ENCODE results near the gene MAP7. TPM values are rescaled to one million over a fixed set of nuclear protein-coding genes. Genes with fewer than 3 reads are reported as not detected.
"Not testable (repeated sequence)": the region's sequence is repeated elsewhere in the genome, so short reads cannot be mapped to it uniquely, and the experiment has no call there.

Gene MAP7
- total RNA-seq, 1 experiment from 2014 or later: 7.8 TPM

DNA sequence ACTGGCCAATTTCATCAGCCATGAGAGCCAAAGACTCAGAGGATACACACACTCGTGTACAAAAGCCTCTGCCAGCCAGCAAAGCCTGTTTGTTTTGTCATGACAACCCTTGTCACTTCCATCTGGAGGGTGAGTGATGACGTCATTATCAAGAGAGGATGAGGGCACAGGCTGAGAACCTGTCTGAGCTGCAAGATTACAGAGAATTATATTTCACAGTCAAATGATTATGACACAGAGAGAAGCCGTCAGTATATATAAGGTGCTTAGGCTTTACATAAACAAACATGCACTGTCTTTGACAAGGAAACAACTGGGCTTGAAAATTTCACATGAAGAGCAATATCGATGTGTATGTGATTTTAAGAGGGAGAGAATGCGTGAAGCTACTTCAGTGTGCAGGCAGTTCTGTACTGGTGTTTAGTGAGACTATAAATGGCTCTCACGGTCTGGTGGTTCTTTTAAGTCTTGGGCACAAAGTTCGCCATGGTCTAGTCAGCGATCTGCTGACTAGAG, 224.1 kb downstream of the MAP7 start:
- DNase-seq: no peak
- H3K36me3 ChIP-seq (replicated peaks; ENCODE audit: control insufficient read depth, insufficient read depth, low read length): no peaks in the 10 kb centered on the region
- no peaks in the 10 kb centered on the region for H3K27me3 ChIP-seq (ENCODE audit: control insufficient read depth, insufficient read depth, low read length)
- no peak overlapping the region for H3K4me3 ChIP-seq (ENCODE audit: insufficient read depth, low read depth, low read length)

DNA sequence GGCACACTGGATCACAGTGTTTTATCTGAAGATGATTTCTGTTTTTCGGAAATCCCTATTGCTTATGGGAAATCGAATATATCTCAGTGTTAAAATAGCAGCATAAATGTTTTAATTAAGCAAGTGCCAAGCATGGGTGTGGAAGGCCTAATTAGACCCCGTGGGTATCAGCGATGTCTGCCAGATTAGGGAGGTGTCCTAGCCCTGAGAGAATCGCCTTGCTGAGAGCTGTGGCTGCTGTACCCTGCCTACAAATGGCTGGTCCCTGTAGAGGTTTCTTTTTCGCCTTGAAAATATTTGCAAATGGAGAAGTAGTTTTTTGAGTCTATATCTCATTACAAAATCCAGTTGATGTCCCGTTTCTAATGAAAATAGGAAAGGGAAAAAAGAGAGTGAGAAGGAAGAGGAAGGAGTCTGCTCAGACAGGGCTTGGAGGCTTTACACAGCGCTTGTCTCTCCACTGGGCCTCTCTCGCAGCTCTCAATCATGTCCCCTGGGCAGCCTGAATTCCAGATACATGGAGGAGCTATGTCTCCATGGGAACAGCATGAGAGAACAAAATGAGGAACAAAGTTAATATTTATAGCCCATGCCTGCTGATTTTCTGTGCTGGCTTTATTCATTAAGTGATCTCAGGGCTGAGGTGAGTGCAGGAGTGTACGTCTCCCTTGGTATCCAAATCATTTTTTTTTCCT, 225.4 kb downstream of the MAP7 start:
- Histone ChIP-seq H3K36me3 (replicated peaks; ENCODE audit: control insufficient read depth, insufficient read depth, low read length) (no peaks in the 10 kb centered on the region), H3K27me3 (ENCODE audit: control insufficient read depth, insufficient read depth, low read length) (no peaks in the 10 kb centered on the region), H3K4me3 (ENCODE audit: insufficient read depth, low read depth, low read length) (no peak overlapping the region)
- DNase-seq: no peak

DNA sequence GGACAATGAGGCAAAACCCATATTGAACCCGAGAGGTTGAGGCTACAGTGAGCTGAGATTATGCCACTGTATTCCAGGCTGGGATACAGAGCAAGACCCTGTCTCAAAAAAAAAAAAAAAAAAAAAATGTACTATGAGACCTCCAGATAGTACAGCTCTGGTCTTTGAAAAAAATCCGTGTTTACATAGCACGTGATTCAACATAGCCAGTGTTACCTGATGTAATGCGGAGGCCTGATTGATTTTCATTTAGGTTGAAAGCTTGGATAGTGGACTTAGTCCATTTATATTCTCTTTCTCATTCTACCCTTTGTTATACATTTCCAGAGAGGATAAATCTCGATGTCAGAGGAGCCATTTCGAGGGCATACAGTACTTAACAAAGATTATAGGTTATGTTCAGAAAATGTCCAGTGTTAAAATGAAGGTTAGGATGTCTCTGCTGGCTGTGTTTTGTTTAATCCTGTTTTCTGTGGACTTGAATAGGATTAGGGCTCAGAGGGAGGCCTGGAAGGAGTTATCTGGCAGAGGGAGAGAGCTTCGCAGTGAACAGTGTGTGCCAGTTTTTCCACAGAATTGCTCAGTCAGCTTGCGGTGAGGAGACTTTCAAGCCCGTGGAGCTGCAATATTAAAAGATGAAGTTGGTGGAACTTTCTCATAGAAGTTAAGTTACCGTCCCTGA, 226.7 kb downstream of the MAP7 start:
- Histone ChIP-seq H3K36me3 (replicated peaks; ENCODE audit: control insufficient read depth, insufficient read depth, low read length) (no peaks in the 10 kb centered on the region), H3K4me3 (ENCODE audit: insufficient read depth, low read depth, low read length) (no peak overlapping the region), H3K27me3 (ENCODE audit: control insufficient read depth, insufficient read depth, low read length) (no peaks in the 10 kb centered on the region)
- no peak for DNase-seq

DNA sequence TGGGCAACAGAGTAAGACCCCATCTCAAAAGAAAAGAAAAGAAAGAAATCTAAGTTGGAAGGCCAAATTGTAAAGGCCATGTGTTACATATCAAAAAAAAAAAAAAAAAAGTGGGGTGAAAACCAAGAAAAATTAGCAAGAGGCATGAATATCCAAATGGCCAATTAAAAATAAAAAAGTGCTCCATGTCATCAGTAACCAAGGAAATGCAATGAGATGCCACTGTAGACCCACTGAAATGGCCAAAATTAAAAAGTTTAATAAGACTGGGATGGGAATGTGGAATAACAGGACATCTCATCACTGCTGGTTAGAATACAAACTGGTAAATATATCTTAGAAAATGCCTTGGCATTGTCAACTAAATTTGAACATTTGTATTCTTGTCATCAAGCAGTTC, 230.5 kb downstream of the MAP7 start:
- no peak for DNase-seq
- Histone ChIP-seq H3K27me3 (ENCODE audit: control insufficient read depth, insufficient read depth, low read length) (no peaks in the 10 kb centered on the region), H3K4me3 (ENCODE audit: insufficient read depth, low read depth, low read length) (no peak overlapping the region), H3K36me3 (replicated peaks; ENCODE audit: control insufficient read depth, insufficient read depth, low read length) (no peaks in the 10 kb centered on the region)

DNA sequence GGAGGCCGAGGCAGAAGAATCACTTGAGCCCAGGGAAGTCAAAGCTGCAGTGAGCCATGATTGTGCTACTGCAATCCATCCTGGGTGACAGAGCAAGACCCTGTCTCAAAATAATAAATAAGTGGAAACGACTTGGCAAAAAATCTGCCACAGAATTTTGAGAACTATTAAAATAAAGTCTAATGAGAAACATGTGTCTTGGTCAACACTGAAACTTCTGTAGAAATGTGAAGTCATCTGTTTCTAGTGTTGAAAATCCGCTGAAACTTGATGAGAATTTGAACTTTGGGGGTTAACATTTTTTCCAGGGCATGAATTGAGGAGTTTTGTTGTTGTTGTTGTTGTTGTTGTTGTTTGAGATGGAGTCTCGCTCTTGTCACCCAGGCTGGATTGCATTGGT, 231.5 kb downstream of the MAP7 start:
- no peak for DNase-seq
- Histone ChIP-seq H3K36me3 (replicated peaks; ENCODE audit: control insufficient read depth, insufficient read depth, low read length) (no peaks in the 10 kb centered on the region), H3K27me3 (ENCODE audit: control insufficient read depth, insufficient read depth, low read length) (no peaks in the 10 kb centered on the region), H3K4me3 (ENCODE audit: insufficient read depth, low read depth, low read length) (no peak overlapping the region)

DNA sequence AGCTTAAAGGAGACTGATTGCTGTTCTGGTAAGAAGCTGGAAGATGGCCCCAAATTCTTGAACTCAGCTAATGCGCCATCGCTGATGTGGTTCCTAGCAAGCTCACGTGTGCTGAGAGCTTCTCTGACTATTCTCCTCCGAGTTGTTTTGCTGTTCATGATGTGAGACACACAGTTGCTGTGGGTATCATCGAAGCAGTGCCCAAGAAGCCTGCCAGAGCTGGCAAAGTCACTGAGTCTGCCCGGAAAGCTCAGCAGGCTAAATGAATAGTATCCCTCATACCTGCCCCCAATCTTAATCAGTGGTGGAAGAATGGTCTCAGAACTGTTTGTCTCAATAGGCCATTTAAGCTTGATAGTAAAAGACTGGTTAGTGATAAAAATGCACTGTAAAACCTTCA, 232.3 kb downstream of the MAP7 start:
- Histone ChIP-seq H3K27me3 (ENCODE audit: control insufficient read depth, insufficient read depth, low read length) (no peaks in the 10 kb centered on the region), H3K36me3 (replicated peaks; ENCODE audit: control insufficient read depth, insufficient read depth, low read length) (no peaks in the 10 kb centered on the region), H3K4me3 (ENCODE audit: insufficient read depth, low read depth, low read length) (no peak overlapping the region)
- DNase-seq: no peak

DNA sequence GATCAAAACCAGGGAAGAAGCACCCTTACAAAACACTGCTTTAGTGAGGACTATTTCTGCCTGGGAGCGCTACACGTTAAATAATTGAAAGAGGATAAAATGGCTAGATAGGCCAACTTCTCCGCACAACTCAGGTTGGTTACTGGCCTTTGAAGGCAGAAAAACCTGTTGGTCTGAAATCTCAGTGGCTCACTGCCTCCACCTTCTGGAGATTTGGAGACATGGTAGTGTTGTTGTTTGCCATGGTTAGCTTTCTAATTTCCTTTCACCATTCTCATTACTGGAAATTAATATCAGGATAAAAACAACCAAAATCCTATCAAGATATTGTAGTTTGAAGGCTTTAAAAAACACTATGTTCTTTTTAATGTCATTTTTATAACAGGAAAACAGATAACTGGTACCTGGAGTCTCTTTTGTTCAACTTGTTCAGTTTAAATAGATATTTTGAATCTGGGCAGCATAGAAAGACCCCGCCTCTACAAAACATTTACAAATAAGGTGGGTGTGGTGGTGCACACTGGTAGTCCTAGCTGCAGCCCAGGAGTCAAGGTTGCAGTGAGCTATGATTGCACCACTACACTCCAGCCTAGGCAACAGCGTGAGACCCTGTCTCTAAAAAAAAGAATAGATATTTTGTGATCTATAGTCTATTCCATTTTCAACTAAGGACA, 233.1 kb downstream of the MAP7 start:
- DNase-seq: peak; percentile 35
- H3K4me3 ChIP-seq (ENCODE audit: insufficient read depth, low read depth, low read length): no peak overlapping the region
- no peaks in the 10 kb centered on the region for H3K27me3 ChIP-seq (ENCODE audit: control insufficient read depth, insufficient read depth, low read length)

DNA sequence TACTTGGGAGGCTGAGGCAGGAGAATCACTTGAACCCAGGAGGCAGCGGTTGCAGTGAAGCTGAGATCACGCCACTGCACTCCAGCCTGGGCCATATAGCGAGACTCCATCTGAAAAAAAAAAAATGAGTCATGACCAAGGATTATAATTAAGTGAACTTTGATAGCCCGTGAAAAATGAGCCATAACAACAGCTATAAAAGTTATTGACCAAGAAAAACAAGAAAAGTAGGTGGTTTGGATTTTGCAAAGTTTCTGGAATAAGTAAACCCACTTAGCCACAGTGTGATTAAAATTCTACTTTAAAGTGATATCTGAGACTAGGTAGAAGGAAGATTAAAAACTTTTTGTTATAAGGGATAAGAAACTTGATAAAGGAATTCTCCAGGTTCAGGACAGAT, 234.6 kb downstream of the MAP7 start:
- DNase-seq: no peak
- no peaks in the 10 kb centered on the region for H3K27me3 ChIP-seq (ENCODE audit: control insufficient read depth, insufficient read depth, low read length)
- no peaks in the 10 kb centered on the region for H3K36me3 ChIP-seq (replicated peaks; ENCODE audit: control insufficient read depth, insufficient read depth, low read length)
- no peak overlapping the region for H3K4me3 ChIP-seq (ENCODE audit: insufficient read depth, low read depth, low read length)

More for the DNA sequence above, 233.1 kb downstream of the MAP7 start:
- H3K36me3 ChIP-seq (replicated peaks; ENCODE audit: control insufficient read depth, insufficient read depth, low read length): no peaks in the 10 kb centered on the region

DNA sequence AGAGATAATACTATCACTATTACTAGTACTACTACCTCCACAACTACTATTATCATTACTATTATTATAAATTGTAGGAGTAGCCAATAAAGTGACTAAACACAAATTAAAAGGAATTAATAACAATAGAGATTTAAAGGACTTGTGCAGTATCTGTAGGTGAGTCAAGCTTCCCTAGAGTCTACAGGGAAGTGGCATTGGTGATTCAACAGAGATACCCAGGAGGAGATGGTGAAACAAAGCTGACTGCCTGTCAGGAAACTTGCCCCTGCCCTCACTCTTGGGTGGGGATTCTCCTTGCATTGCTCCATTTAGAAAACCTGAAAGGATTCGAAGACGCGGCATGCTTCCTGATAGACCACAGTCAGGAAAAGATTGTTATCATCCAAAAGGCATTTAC, 237.2 kb downstream of the MAP7 start:
- Histone ChIP-seq H3K4me3 (ENCODE audit: insufficient read depth, low read depth, low read length) (no peak overlapping the region), H3K27me3 (ENCODE audit: control insufficient read depth, insufficient read depth, low read length) (no peaks in the 10 kb centered on the region), H3K36me3 (replicated peaks; ENCODE audit: control insufficient read depth, insufficient read depth, low read length) (no peaks in the 10 kb centered on the region)
- DNase-seq: no peak

DNA sequence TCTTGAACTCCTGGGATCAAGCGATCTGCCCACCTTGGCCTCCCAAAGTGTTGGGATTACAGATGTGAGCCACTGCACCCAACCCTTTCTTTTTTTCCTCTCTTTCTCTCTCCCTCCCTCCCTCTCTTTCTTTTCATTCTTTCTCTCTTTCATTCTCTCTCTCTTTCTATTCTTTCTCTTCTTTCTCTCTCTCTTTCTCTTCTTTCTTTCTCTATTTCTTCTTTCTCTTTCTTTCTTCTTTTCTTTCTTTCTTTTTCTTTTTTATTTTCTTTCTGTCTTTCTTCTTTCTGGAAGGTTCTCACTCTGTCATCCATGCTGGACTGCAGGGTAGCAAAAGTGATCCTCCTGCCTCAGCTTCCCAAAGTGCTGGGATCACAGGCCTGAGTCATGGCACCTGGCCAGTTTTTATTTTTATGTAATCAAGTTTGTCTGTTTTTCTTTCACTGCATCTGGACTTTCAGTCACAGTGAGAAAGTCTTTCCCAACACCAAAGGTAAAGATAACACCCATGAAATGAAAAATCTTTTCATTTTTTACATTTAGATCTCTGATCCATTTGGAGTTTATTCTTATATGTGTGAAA, 240.4 kb downstream of the MAP7 start:
- no peak for DNase-seq
- Histone ChIP-seq H3K4me3 (ENCODE audit: insufficient read depth, low read depth, low read length) (no peak overlapping the region), H3K36me3 (replicated peaks; ENCODE audit: control insufficient read depth, insufficient read depth, low read length) (no peaks in the 10 kb centered on the region), H3K27me3 (ENCODE audit: control insufficient read depth, insufficient read depth, low read length) (no peaks in the 10 kb centered on the region)

DNA sequence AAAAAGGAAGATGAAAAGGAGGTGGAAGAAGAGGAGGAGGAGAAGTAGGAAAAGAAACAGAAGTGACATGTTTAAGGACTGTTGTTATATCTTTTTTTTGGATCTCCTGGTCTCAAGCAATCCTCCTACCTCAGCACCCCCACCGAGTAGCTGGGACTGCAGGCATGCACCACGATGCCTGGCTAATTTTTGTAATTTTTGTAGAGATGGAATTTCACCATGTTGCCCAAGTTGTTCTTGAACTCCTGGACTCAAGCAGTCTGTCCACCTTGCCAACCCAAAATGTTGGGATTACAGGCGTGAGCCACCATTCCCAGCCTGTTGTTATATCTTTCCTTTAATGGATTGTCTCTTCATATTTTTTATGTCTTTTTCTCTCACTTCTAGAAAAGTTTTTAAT, 241.1 kb downstream of the MAP7 start:
- H3K4me3 ChIP-seq (ENCODE audit: insufficient read depth, low read depth, low read length): no peak overlapping the region
- DNase-seq: no peak
- H3K36me3 ChIP-seq (replicated peaks; ENCODE audit: control insufficient read depth, insufficient read depth, low read length): no peaks in the 10 kb centered on the region
- H3K27me3 ChIP-seq (ENCODE audit: control insufficient read depth, insufficient read depth, low read length): no peaks in the 10 kb centered on the region

DNA sequence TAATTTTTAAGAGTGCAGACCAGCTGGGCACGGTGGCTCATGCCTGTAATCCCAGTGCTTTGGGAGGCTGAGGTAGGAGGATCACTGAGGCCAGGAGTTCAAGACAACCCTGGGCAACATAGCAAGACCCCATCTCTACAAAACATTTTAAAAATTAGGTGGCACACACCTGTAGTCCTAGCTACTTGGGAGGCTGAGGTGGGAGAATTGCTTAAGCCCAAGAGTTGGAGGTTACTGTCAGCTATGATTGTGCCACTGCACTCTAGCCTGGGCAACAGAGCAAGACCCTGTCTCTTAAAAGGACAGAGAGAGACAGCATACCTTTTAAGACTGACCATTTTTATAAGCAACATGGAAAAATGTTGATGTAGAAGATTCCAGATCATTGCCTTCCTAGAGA, 241.8 kb downstream of the MAP7 start:
- not testable (repeated sequence) for H3K4me3 ChIP-seq (ENCODE audit: insufficient read depth, low read depth, low read length); H3K27me3 ChIP-seq (ENCODE audit: control insufficient read depth, insufficient read depth, low read length); H3K36me3 ChIP-seq (replicated peaks; ENCODE audit: control insufficient read depth, insufficient read depth, low read length); DNase-seq

DNA sequence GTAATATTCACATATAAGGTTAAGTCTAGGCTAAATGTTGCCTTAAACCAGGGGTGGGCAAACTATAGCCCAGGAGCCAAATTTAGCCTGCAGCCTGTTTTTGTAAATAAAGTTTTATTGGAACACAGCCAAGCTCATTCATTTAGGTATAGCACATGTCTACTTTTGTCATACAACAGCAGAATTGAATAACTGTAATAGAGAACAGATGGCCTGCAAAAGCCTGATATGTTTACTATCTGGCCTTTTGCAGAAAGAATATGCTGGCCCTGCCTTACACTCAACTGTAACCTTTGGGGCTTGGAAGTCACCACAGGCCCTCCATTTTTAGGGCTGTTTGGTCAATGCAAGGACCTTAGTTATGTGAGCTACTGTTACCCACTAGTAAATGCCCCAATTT, 242.9 kb downstream of the MAP7 start:
- no peaks in the 10 kb centered on the region for H3K27me3 ChIP-seq (ENCODE audit: control insufficient read depth, insufficient read depth, low read length)
- H3K4me3 ChIP-seq (ENCODE audit: insufficient read depth, low read depth, low read length): no peak overlapping the region
- no peaks in the 10 kb centered on the region for H3K36me3 ChIP-seq (replicated peaks; ENCODE audit: control insufficient read depth, insufficient read depth, low read length)
- DNase-seq: no peak

DNA sequence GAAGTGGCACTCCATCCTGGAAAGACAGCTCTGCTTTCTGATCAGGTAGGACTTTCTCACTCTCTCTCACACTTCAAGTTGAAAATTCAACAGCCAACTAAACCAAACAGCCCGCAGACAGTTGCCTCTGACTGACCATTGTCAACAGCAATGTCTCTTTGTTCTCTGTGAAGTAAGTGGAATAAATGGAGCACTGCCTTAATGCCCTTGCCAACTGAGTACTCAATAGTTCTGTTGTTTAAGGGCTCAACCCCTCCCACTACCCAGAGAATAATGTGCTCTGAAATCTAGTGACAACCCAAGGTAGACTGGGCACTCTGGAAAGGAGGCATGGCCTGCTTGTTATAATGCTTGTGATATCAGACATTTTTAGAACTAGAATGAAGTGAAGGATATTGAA, 243.8 kb downstream of the MAP7 start:
- H3K36me3 ChIP-seq (replicated peaks; ENCODE audit: control insufficient read depth, insufficient read depth, low read length): no peaks in the 10 kb centered on the region
- H3K4me3 ChIP-seq (ENCODE audit: insufficient read depth, low read depth, low read length): no peak overlapping the region
- no peaks in the 10 kb centered on the region for H3K27me3 ChIP-seq (ENCODE audit: control insufficient read depth, insufficient read depth, low read length)
- DNase-seq: no peak

DNA sequence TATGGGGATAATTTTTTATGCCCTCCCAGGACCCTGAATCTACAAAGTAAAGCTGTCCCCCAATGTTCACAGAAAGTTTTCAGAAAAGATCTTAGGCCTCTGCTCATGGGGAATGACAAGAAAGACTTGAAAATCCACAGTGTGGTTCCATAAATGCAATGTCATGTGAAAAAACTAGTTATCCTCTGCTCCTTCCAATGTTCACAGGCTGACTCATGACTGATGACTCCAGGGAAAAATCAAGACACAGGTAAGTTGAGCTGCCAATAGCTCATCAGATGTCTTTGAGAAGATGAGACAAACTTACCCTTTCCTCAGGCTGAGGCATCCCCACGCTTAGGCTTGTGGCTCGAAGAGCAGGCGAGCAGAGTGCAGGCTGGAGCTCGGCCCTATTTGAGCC, 245.8 kb downstream of the MAP7 start:
- no peak for DNase-seq
- H3K36me3 ChIP-seq (replicated peaks; ENCODE audit: control insufficient read depth, insufficient read depth, low read length): no peaks in the 10 kb centered on the region

More for the DNA sequence above, 245.8 kb downstream of the MAP7 start:
- H3K27me3 ChIP-seq (ENCODE audit: control insufficient read depth, insufficient read depth, low read length): no peaks in the 10 kb centered on the region
- H3K4me3 ChIP-seq (ENCODE audit: insufficient read depth, low read depth, low read length): no peak overlapping the region

All from H7 (cell line).